Endodermal cell (in vitro differentiated cells): Measurements from ENCODE around the gene TMED3. TPM values are rescaled to one million over a fixed set of nuclear protein-coding genes. Genes with fewer than 3 reads are reported as not detected.
A peak's percentile ranks its signal among the peaks of the same experiment; 100 is the strongest.

Experiments used
- DNase-seq: peaks from one replicate; pipeline ENCODE4 v3.0.0-alpha.2; 2017
- H3K27ac ChIP-seq: 2 replicates; pipeline ENCODE4 v1.5.1; 2013; ENCODE audit warnings: mild to moderate bottlenecking, low read depth, low read length, moderate library complexity
- H3K27me3 ChIP-seq: 2 replicates; pipeline ENCODE4 v1.6.1; 2013; ENCODE audit warnings: mild to moderate bottlenecking, low read length, moderate library complexity; ENCODE audit not compliant: insufficient read depth, control insufficient read depth, poor library complexity, severe bottlenecking
- H3K36me3 ChIP-seq: 2 replicates; pipeline ENCODE4 v1.7.0; 2013; ENCODE audit warnings: mild to moderate bottlenecking, low read length, moderate library complexity; ENCODE audit not compliant: control insufficient read depth, insufficient read depth
- H3K4me1 ChIP-seq: one replicate; pipeline ENCODE4 v1.7.0; 2013; ENCODE audit warnings: low read length; ENCODE audit not compliant: control insufficient read depth, insufficient read depth
- H3K4me3 ChIP-seq: 2 replicates; pipeline ENCODE4 v1.5.1; 2013; ENCODE audit warnings: mild to moderate bottlenecking, low read length, moderate library complexity
- H3K9ac ChIP-seq: 2 replicates; pipeline ENCODE4 v1.6.1; 2013; ENCODE audit warnings: mild to moderate bottlenecking, low read length, moderate library complexity; ENCODE audit not compliant: poor library complexity, severe bottlenecking; ENCODE audit errors: extremely low read depth
- H3K9me3 ChIP-seq: 2 replicates; pipeline ENCODE4 v1.6.1; 2013; ENCODE audit warnings: mild to moderate bottlenecking, low read length, moderate library complexity; ENCODE audit not compliant: control insufficient read depth
- H3K27ac Mint-ChIP-seq: 2 replicates; pipeline ENCODE4 v1.8.0; 2020; ENCODE audit warnings: mixed read lengths
- H3K27me3 Mint-ChIP-seq: 2 replicates; pipeline ENCODE4 v1.8.0; 2021; ENCODE audit warnings: mild to moderate bottlenecking, mixed read lengths; ENCODE audit not compliant: insufficient read depth
- H3K36me3 Mint-ChIP-seq: 2 replicates; pipeline ENCODE4 v1.8.0; 2020; ENCODE audit warnings: low read depth, mixed read lengths
- H3K4me1 Mint-ChIP-seq: 2 replicates; pipeline ENCODE4 v1.8.0; 2020; ENCODE audit warnings: mixed read lengths
- H3K4me3 Mint-ChIP-seq: 2 replicates; pipeline ENCODE4 v1.8.0; 2020; ENCODE audit warnings: mild to moderate bottlenecking, moderate library complexity, mixed read lengths
- H3K9me3 Mint-ChIP-seq: 2 replicates; pipeline ENCODE4 v1.8.0; 2020; ENCODE audit warnings: mild to moderate bottlenecking, mixed read lengths
- CTCF ChIP-seq: fragments of 200-600 bp; sonication (generic); conservative IDR thresholded peaks from 2 replicates; pipeline ENCODE4 v1.5.0; 2021; ENCODE audit warnings: antibody characterized with exemption, mild to moderate bottlenecking
- WGBS, 2 experiments: methylation state at CpG; one replicate each; pipeline versions ENCODE4 v1.1.5 to v1.1.7; 2013; ENCODE audit warnings: missing lambda C conversion rate in 2 of 2, mixed read lengths in 1 of 2; ENCODE audit not compliant: insufficient coverage in 1 of 2, insufficient read length in 1 of 2; 5-methylcytosine and 5-hydroxymethylcytosine counted together
- total RNA-seq, 2 donors: library from RNA; stranded (reverse); fragmentation: NEBNext Ultra II Directional in 1 of 2; extraction: Animal tissue kit (Norgen Biotek cat#: 25700) in 1 of 2; gene quantifications; 2 replicates in 1 of 2; 3 replicates in 1 of 2; pipeline ENCODE4 v1.2.1, GENCODE V29; 2021

The TMED3 gene
- total RNA-seq, 2 donors from 2014 or later: 44.8 to 48.9 TPM

GRCh38 chr15:79365765-79366164, 54.9 kb downstream of the TMED3 start:
- peaks cover 32% of the 10 kb centered on the region for H3K4me1 ChIP-seq
- no peak overlapping the region for H3K27ac ChIP-seq
- no peaks in the 10 kb centered on the region for H3K27me3 ChIP-seq
- H3K9ac ChIP-seq: no peak overlapping the region
- DNase-seq: no peak
- peaks cover 7% of the 10 kb centered on the region for H3K9me3 ChIP-seq
- H3K4me3 ChIP-seq: no peak overlapping the region
- Mint-ChIP-seq H3K36me3 (no peaks in the 10 kb centered on the region), H3K27me3 (no peaks in the 10 kb centered on the region), H3K4me1 (peaks cover 57% of the 10 kb centered on the region), H3K27ac (peak overlapping the region; percentile 75), H3K4me3 (no peak overlapping the region), H3K9me3 (peaks cover 4% of the 10 kb centered on the region)
- WGBS, 2 experiments: 73 to 100% methylated on average over 1 to 3 of the region's 3 CpGs
- no peaks in the 10 kb centered on the region for H3K36me3 ChIP-seq
- no peak for TF ChIP-seq CTCF

DNA sequence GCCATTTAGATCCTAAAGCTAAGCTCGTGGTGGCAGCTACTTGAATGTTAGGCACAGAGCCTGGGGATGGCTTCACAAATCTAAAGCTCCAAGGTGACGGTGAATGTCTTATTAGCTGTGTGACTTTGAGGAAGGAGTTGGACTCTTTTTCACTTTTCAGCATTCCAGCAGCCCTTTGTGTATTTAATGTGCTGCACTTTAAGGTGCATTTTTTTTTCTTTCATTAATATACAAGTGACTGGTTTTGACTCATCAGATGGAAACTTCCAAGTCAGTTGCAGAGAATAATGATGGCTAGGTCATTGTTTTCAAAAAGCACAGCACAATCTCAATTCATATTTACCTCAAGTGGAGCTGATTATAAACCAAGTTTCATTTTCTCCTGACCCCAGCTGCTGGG, 55.8 kb downstream of the TMED3 start:
- TF ChIP-seq CTCF: no peak
- Mint-ChIP-seq H3K36me3 (no peaks in the 10 kb centered on the region), H3K4me3 (no peak overlapping the region), H3K4me1 (peaks cover 66% of the 10 kb centered on the region), H3K27ac (no peak overlapping the region), H3K9me3 (peaks cover 4% of the 10 kb centered on the region), H3K27me3 (no peaks in the 10 kb centered on the region)
- 88 to 94% methylated on average over 2 of the region's 2 CpGs for WGBS, 2 experiments
- no peaks in the 10 kb centered on the region for H3K36me3 ChIP-seq
- no peak overlapping the region for H3K27ac ChIP-seq
- DNase-seq: no peak
- peaks cover 7% of the 10 kb centered on the region for H3K9me3 ChIP-seq
- H3K4me3 ChIP-seq: no peak overlapping the region
- no peak overlapping the region for H3K9ac ChIP-seq
- peaks cover 39% of the 10 kb centered on the region for H3K4me1 ChIP-seq
- no peaks in the 10 kb centered on the region for H3K27me3 ChIP-seq

DNA sequence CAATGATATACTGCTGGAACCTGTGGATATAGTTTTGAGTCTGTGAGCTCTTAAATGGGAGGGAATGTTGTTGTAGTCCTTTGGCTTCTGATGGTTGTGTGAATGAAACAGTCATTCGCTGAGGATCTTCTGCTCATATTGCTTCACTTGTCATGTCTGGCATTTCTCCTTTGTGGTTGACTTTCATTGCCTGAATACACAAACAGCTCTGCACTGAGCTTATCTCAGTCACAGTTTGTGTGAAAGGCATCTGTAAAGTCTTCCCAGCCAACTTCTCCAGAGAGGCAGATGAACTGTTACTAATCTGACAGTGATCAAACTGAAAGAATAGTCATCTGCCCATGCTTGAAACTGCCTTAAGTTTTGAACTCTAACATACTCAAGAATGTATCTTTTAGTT, 59.8 kb downstream of the TMED3 start:
- no peaks in the 10 kb centered on the region for H3K27me3 Mint-ChIP-seq
- no peak overlapping the region for H3K27ac ChIP-seq
- peak overlapping the region; percentile 83 for H3K27ac Mint-ChIP-seq
- H3K36me3 Mint-ChIP-seq: peaks cover 6% of the 10 kb centered on the region
- H3K9me3 ChIP-seq: peaks cover 15% of the 10 kb centered on the region
- peak; percentile 70 for DNase-seq
- peak overlapping the region; percentile 44 for H3K4me3 ChIP-seq
- peaks cover 42% of the 10 kb centered on the region for H3K4me1 ChIP-seq
- H3K4me1 Mint-ChIP-seq: peaks cover 83% of the 10 kb centered on the region
- 38% methylated on average over 1 of the region's 1 CpG; no CpG with 5 or more reads in 1 of the 2 experiments for WGBS, 2 experiments
- no peaks in the 10 kb centered on the region for H3K27me3 ChIP-seq
- no peaks in the 10 kb centered on the region for H3K36me3 ChIP-seq
- no peak for TF ChIP-seq CTCF
- H3K4me3 Mint-ChIP-seq: no peak overlapping the region
- peaks cover 8% of the 10 kb centered on the region for H3K9me3 Mint-ChIP-seq
- H3K9ac ChIP-seq: peak overlapping the region; percentile 47
